ENCODE measurements around the gene CTDSPL.

DNA sequence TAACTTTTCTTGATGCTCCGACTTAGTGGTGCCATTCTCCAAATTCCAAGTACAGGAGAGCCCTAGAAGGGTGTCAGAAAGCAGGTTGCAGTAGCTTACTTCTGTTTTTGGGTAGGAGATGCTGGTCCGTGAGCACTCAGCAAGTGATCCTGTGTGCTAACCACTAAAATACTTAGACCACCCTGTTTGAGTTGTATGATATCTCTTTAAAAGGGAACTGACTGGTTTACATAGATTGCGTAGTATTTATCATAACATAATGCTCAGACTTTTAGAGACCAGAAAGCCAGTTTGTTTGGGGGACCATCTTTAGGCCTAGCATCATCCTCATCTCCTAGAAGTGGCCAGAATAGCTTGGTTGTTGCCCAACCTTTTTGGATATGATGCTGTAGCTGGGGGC lies 26.7 kb downstream of the CTDSPL start:
- TF ChIP-seq ZFP36L2 (CRISPR knock-in tag; IDR thresholded peaks at IDR 0.05) (no peak), GATAD2A (CRISPR knock-in tag; IDR thresholded peaks at IDR 0.05) (no peak), NR2C2 (CRISPR knock-in tag; IDR thresholded peaks at IDR 0.05; ENCODE audit: borderline replicate concordance) (no peak), EP300 (IDR thresholded peaks at IDR 0.05; ENCODE audit: low read depth in 2 of 2, low read length in 2 of 2) (no peak), EP300 (CRISPR knock-in tag; IDR thresholded peaks at IDR 0.05; ENCODE audit: borderline replicate concordance) (no peak)
- TF ChIP-seq, protein P1, sequence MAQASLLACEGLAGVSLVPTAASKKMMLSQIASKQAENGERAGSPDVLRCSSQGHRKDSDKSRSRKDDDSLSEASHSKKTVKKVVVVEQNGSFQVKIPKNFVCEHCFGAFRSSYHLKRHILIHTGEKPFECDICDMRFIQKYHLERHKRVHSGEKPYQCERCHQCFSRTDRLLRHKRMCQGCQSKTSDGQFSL (CRISPR knock-in tag; IDR thresholded peaks at IDR 0.05): no peak
- TF ChIP-seq, protein P2, sequence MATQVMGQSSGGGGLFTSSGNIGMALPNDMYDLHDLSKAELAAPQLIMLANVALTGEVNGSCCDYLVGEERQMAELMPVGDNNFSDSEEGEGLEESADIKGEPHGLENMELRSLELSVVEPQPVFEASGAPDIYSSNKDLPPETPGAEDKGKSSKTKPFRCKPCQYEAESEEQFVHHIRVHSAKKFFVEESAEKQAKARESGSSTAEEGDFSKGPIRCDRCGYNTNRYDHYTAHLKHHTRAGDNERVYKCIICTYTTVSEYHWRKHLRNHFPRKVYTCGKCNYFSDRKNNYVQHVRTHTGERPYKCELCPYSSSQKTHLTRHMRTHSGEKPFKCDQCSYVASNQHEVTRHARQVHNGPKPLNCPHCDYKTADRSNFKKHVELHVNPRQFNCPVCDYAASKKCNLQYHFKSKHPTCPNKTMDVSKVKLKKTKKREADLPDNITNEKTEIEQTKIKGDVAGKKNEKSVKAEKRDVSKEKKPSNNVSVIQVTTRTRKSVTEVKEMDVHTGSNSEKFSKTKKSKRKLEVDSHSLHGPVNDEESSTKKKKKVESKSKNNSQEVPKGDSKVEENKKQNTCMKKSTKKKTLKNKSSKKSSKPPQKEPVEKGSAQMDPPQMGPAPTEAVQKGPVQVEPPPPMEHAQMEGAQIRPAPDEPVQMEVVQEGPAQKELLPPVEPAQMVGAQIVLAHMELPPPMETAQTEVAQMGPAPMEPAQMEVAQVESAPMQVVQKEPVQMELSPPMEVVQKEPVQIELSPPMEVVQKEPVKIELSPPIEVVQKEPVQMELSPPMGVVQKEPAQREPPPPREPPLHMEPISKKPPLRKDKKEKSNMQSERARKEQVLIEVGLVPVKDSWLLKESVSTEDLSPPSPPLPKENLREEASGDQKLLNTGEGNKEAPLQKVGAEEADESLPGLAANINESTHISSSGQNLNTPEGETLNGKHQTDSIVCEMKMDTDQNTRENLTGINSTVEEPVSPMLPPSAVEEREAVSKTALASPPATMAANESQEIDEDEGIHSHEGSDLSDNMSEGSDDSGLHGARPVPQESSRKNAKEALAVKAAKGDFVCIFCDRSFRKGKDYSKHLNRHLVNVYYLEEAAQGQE (IDR thresholded peaks at IDR 0.05; ENCODE audit: borderline replicate concordance in 1 of 2, low read depth in 1 of 2, low read length in 2 of 2): no peak

Measured in HepG2 (cell line).